Measurements from ENCODE around the gene SENP5. TPM values are rescaled to one million over a fixed set of nuclear protein-coding genes. Genes with fewer than 3 reads are reported as not detected.

SENP5 gene
- total RNA-seq, 4 donors from 2014 or later, result 41.1 to 60.6 (median 44.1) TPM

GRCh38 chr3:196901768-196902167 is 34.0 kb downstream of the SENP5 start:
- Histone ChIP-seq H3K36me3 (peaks cover 4 to 74% (median 18%) of the 10 kb centered on the region in 3 donors), H3K27me3 (no peaks in the 10 kb centered on the region), H3K9me3 (no peaks in the 10 kb centered on the region), H3K4me3 (no peak overlapping the region), H3K4me1 (no peaks in the 10 kb centered on the region), H3K27ac (no peak overlapping the region)
- no peak for DNase-seq (ENCODE audit: low spot score in 2 of 2)
- WGBS, 2 donors, result 70 to 83% methylated on average over 1 of the region's 1 CpG
- TF ChIP-seq CTCF (IDR thresholded peaks at IDR 0.05) (no peak), EP300 (IDR thresholded peaks at IDR 0.05) (no peak), POLR2A (IDR thresholded peaks at IDR 0.05) (no peak)

GRCh38 chr3:196902296-196902695 is 34.6 kb downstream of the SENP5 start:
- TF ChIP-seq EP300 (IDR thresholded peaks at IDR 0.05) (no peak), POLR2A (IDR thresholded peaks at IDR 0.05) (no peak), CTCF (IDR thresholded peaks at IDR 0.05) (no peak)
- Histone ChIP-seq H3K9me3 (no peaks in the 10 kb centered on the region), H3K4me1 (no peaks in the 10 kb centered on the region), H3K27me3 (no peaks in the 10 kb centered on the region), H3K36me3 (peaks cover 4 to 79% (median 18%) of the 10 kb centered on the region in 3 donors), H3K4me3 (no peak overlapping the region), H3K27ac (no peak overlapping the region)
- 73 to 77% methylated on average over 1 of the region's 1 CpG for WGBS, 2 donors
- no peak for DNase-seq (ENCODE audit: low spot score in 2 of 2)

GRCh38 chr3:196903740-196904139 is 36.0 kb downstream of the SENP5 start:
- WGBS, 2 donors, result 97 to 100% methylated on average over 2 of the region's 2 CpGs
- no peak overlapping the region for H3K27ac ChIP-seq
- no peaks in the 10 kb centered on the region for H3K27me3 ChIP-seq
- H3K4me1 ChIP-seq, result no peaks in the 10 kb centered on the region
- no peak for DNase-seq (ENCODE audit: low spot score in 2 of 2)
- H3K4me3 ChIP-seq, result no peak overlapping the region
- TF ChIP-seq EP300 (IDR thresholded peaks at IDR 0.05), result no peak
- TF ChIP-seq POLR2A (IDR thresholded peaks at IDR 0.05), result no peak
- no peak for TF ChIP-seq CTCF (IDR thresholded peaks at IDR 0.05)
- H3K9me3 ChIP-seq, result no peaks in the 10 kb centered on the region
- H3K36me3 ChIP-seq, result peaks cover 4 to 92% (median 18%) of the 10 kb centered on the region in 3 donors

- H3K36me3 ChIP-seq, result peaks cover 0 to 33% (median 0%) of the 10 kb centered on the region in 3 donors
- peaks cover 0 to 7% (median 0%) of the 10 kb centered on the region in 4 donors for H3K9me3 ChIP-seq
- no peak for DNase-seq (ENCODE audit: low spot score in 2 of 2)
- H3K27ac ChIP-seq, result no peak overlapping the region
- 90 to 98% methylated on average over 4 of the region's 4 CpGs for WGBS, 2 donors
- no peak overlapping the region for H3K4me3 ChIP-seq
- TF ChIP-seq EP300 (IDR thresholded peaks at IDR 0.05) (no peak), POLR2A (IDR thresholded peaks at IDR 0.05) (no peak), CTCF (IDR thresholded peaks at IDR 0.05) (no peak)
- no peaks in the 10 kb centered on the region for H3K4me1 ChIP-seq
- no peaks in the 10 kb centered on the region for H3K27me3 ChIP-seq
These were observed 47.1 kb downstream of the SENP5 start for GRCh38 chr3:196914866-196915265.

GRCh38 chr3:196915375-196915774 is 47.7 kb downstream of the SENP5 start:
- WGBS, 2 donors, result 97 to 100% methylated on average over 3 of the region's 3 CpGs

More at GRCh38 chr3:196915375-196915774, 47.7 kb downstream of the SENP5 start:
- H3K36me3 ChIP-seq, result peaks cover 0 to 33% (median 0%) of the 10 kb centered on the region in 3 donors
- H3K27me3 ChIP-seq, result no peaks in the 10 kb centered on the region
- no peak overlapping the region for H3K4me3 ChIP-seq
- no peak for DNase-seq (ENCODE audit: low spot score in 2 of 2)
- H3K9me3 ChIP-seq, result peaks cover 0 to 7% (median 0%) of the 10 kb centered on the region in 4 donors
- TF ChIP-seq POLR2A (IDR thresholded peaks at IDR 0.05) (no peak), CTCF (IDR thresholded peaks at IDR 0.05) (no peak), EP300 (IDR thresholded peaks at IDR 0.05) (no peak)
- H3K4me1 ChIP-seq, result no peaks in the 10 kb centered on the region
- no peak overlapping the region for H3K27ac ChIP-seq

Measured in tibial nerve (tissue), 4 donors.